Measurements from ENCODE around the gene PTAR1. TPM values are rescaled to one million over a fixed set of nuclear protein-coding genes. Genes with fewer than 3 reads are reported as not detected.
"Not testable (repeated sequence)": the region's sequence is repeated elsewhere in the genome, so short reads cannot be mapped to it uniquely, and the experiment has no call there.

Gene PTAR1
- 52.2 TPM for total RNA-seq

GRCh38 chr9:69759421-69760277, at the start of gene PTAR1:
Gene PTAR1, minus strand, starts transcription at chr9:69760011. Its CDS starts 73 bp downstream, at chr9:69759938.
- DNase-seq (ENCODE audit: low spot score in 2 of 2): peak; percentile 80 to 86
- FAIRE-seq: no peak

DNA sequence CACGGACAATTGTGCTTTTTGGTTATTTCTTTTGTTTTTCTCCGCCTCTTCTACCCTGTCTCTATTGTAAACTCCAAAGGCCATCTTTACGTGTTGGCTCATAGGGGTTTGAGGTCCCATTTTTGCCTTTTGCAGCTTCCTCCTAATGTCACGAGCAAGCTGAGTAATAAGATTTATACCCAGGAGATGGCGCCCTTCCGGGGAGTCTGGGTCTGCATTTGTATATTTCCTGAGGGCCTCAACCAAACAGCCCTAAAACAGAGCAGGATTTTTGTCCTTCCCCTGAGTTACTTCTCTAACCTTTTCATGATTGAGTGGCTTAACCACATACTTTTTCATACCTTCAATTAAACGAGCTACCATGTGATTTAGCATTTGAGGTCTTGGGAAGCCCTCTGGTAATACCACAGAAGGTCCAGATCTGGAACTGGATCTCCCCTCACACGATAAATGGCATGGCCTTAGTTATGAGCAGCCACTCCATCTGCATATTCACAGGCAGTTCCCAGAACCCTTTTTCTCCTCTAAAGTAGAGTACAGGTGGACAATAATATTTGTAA, 49.6 kb upstream of the PTAR1 start:
- FAIRE-seq (no peak), DNase-seq (ENCODE audit: low spot score in 2 of 2) (no peak)

DNA sequence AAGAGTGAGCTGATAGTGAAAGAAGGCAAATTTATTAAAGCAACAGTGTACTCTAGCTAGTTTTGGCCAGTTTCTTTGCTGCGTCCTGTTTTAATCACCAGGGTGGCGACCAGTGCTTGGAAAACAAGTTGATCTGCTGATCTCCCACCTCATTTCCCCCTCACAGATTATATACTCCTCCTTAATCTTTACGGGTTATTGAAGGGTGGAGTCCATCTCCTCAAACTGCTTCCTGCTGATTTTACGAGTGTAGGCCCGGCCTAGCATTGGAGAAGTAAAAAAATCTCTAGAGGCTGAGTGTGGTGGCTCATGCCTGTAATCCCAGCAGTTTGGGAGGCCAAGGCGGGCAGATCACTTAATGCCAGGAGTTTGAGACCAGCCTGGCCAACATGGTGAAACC, 46.8 kb upstream of the PTAR1 start:
- FAIRE-seq: no peak
- DNase-seq (ENCODE audit: low spot score in 2 of 2): no peak

GRCh38 chr9:69805962-69806515, 46.2 kb upstream of the PTAR1 start:
- FAIRE-seq: no peak
- no peak for DNase-seq (ENCODE audit: low spot score in 2 of 2)

GRCh38 chr9:69801989-69802388, 42.2 kb upstream of the PTAR1 start:
- FAIRE-seq (no peak), DNase-seq (ENCODE audit: low spot score in 2 of 2) (no peak)

GRCh38 chr9:69800027-69800426, 40.2 kb upstream of the PTAR1 start:
- FAIRE-seq; DNase-seq (ENCODE audit: low spot score in 2 of 2): not testable (repeated sequence)

- not testable (repeated sequence) for DNase-seq (ENCODE audit: low spot score in 2 of 2); FAIRE-seq
Measured at GRCh38 chr9:69799521-69799920, 39.7 kb upstream of the PTAR1 start.

DNA sequence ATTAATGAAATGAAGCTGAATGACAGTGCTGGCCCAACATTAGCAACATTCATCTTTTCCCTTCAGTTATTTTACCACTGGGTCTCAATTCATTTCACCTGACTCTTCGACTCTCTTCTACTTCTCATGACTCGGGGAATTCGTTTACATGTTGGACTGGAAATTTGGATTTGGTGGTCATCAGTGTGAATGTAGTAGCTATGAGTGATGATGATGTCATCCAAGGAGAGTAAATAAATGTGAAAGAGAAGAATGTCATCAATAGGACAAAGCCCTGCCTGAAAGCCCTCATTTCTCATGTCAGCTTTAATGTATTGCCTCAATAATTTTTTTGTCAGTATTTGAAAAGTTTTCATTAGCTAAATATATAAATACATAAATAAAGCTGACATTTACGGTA, 38.9 kb upstream of the PTAR1 start:
- no peak for DNase-seq (ENCODE audit: low spot score in 2 of 2)
- no peak for FAIRE-seq

DNA sequence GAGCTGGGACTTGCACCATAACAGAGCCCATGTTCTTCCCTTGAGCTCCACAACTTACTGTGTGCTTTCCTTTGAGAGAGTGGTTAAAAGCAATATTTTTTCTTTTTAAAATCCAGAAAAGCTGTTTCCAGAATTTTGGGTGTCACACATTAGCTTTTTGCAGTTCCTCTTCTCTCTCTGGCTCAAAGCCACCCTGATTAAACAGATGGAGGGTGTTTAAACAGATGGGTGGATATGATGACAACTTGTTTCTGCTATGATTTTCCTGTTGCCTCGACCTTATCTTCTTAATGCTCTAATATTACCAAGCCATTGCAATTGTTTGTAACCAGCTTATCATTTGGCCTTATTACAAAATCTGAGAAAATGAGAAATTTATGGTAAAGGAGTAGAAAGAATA, 37.9 kb upstream of the PTAR1 start:
- FAIRE-seq (no peak), DNase-seq (ENCODE audit: low spot score in 2 of 2) (no peak)

- FAIRE-seq: no peak
- DNase-seq (ENCODE audit: low spot score in 2 of 2): no peak
Measured at GRCh38 chr9:69794356-69794755, 34.5 kb upstream of the PTAR1 start.

- FAIRE-seq: no peak
- DNase-seq (ENCODE audit: low spot score in 2 of 2): no peak
Measured at GRCh38 chr9:69785757-69786156, 25.9 kb upstream of the PTAR1 start.

DNA sequence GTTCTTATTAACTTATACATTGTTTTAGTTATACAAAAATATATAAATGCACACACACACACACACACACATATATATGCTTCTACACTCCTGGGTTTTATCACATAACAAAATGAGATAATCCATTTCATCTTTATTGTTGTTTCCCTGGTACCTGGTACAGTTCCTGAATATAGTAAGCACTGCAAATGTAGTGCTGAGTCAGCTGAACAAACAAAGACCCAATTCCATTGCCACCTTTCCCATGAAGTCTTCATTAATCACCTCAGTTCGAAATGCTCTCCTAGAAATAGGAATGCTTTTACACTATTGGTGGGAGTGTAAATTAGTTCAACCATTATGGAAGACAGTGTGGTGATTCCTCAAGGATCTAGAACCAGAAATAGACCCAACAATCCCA, 13.4 kb upstream of the PTAR1 start:
- FAIRE-seq: no peak

DNA sequence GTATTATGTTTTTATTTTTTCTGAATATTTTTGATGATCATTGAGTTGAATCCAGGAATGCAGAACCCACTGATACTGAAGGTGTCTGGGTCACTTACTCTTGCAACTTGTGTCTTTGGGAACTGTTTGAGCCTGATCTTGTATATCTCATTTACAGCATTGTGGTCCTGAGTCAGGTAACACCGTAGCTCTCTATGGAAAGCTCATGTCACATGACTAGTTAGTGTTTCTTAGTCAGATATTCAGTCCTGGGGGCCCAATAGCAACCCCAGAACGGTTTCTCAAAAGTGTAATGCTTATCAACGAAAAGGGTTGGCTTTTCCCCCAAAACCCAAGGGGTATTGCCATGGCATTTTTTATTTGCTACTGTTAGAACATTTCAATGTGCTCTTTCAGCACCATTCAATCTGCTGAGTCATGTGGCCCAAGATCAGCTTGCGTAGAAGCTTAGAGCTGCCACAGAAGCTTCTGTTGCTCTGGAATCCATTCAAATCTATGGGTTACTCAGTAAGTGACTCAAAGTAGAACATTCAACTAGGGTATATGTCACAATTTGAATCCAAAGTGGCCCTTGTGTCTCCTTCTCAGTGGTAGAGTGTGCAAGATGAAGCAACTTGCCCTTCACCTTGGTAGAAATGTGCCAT, 12.1 kb upstream of the PTAR1 start:
- no peak for FAIRE-seq
- no peak for DNase-seq (ENCODE audit: low spot score in 2 of 2)

More for the DNA sequence above, 13.4 kb upstream of the PTAR1 start:
- DNase-seq (ENCODE audit: low spot score in 2 of 2): no peak

DNA sequence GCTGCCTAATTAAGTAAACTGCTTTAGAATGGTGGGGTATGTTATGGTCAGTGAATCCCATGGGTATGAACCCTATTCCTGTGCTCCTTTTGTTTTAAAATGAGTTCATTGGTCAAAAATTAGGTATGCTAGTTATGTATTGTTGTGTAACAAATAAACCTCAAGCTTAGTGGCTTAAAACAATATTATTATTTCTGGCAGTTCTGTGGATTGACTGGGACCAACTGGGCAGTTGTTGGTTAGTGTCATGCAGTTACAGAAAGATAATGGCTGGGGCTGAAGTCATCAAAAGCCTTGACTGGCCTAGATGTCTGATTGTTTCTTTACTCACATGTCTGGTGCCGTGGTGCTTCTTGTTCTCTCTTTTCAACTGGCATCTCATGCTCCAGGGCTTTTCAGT, 8.9 kb upstream of the PTAR1 start:
- FAIRE-seq: no peak

DNA sequence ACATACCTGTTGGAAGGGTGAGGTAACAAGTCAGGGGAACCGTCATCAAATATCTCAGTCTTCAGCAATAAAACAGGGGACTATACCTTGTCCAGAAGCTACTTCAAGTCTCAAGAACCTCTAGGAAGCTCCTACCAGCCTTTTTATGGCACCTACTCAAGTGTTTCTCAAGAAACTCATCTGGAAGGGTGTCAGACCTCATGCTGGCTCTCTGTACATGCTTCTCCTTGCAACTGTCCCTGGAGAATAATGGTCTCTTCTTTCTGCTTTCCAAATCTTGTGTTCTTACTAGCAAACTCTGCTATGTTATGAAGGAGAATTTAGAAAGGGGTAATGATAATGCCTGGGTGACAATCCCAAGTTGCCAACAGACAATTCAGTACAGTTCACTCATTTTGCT, 8.3 kb upstream of the PTAR1 start:
- no peak for FAIRE-seq
- DNase-seq (ENCODE audit: low spot score in 2 of 2): no peak

More for the DNA sequence above, 8.9 kb upstream of the PTAR1 start:
- DNase-seq (ENCODE audit: low spot score in 2 of 2): no peak

DNA sequence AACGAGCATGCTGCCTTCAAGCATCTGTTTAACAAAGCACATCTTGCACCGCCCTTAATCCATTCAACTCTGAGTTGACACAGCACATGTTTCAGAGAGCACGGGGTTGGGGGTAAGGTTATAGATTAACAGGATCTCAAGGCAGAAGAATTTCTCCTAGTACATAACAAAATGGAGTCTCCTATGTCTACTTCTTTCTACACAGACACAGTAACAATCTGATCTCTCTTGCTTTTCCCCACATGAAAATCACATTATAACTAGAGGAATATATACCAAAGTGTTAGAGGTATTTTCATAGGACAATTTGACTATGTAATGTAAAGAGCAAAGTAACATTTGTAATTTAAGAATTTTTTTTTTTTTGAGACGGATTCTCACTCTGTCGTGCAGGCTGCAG, 4.1 kb upstream of the PTAR1 start:
- not testable (repeated sequence) for DNase-seq (ENCODE audit: low spot score in 2 of 2); FAIRE-seq

DNA sequence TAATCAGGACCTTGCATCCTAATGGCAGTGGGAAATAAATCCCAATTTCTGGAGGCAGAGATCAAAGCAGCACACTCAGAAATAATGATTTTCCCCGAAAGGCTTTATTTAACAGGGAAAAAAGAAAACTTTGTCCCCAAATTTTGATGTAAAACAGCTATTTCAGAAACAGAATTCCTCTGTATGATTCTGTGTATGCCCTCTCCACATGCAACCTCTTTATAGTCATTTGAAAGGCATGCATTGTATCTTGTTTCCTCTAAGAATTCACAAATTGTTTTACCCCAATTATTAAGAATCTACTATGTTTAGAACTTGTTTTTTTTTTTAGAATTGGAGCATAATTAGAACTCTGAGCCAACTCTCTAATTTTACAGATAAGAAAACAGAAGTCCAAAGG, 2.7 kb upstream of the PTAR1 start:
- FAIRE-seq (no peak), DNase-seq (ENCODE audit: low spot score in 2 of 2) (no peak)

GRCh38 chr9:69760278-69760610, 433 bp upstream of the PTAR1 start:
- FAIRE-seq: no peak
- DNase-seq (ENCODE audit: low spot score in 2 of 2): no peak

DNA sequence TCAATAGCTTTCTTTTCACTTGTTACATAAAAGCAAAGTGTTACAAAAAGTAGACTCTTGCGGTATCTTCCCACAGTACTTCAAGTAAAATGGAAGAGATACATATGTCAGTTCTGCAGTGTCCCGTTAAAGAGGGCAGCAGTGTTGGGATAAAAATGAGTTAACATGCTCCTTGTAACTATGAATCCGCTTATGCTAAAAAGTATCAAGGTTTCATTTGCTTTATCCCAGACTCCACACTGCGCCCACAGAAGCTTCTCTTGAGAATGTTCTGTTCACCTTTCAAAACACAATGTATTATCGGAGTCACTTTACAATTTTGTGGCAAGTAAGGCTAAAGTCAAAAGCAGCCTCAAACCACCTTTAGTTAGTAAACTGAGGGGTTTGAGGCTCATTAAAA, 790 bp downstream of the PTAR1 start:
- FAIRE-seq (no peak), DNase-seq (ENCODE audit: low spot score in 2 of 2) (no peak)

GRCh38 chr9:69757996-69758675, 1.7 kb downstream of the PTAR1 start:
- FAIRE-seq: no peak
- no peak for DNase-seq (ENCODE audit: low spot score in 2 of 2)

DNA sequence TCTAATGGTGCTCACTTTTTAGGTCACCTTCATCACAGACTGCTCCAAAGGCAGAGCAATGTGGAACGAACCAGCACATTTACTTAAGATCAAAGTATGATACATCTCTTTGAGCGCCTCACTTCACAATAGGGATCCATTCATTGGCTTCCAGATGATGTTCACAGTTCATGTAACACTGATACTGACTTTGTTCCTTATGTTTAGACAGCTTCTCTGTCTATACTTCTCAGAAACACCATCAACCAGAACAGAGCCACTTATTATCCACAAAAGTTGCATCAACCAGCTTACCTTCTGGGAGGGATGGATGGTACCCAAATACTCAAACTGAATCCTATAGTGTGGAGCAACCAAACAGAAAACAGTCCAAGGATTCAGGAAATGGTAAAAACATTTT, 4.6 kb downstream of the PTAR1 start:
- FAIRE-seq (no peak), DNase-seq (ENCODE audit: low spot score in 2 of 2) (no peak)
